GM10248 (cell line): ENCODE data around the gene SERPINB2.
"Not testable (repeated sequence)": the region's sequence is repeated elsewhere in the genome, so short reads cannot be mapped to it uniquely, and the experiment has no call there.

ENCODE experiments used
- CTCF ChIA-PET: fragments of 300-600 bp; sonication (Branson Sonifier 250); formaldehyde crosslinking; extraction: SDS; loops from one replicate; lab custom pipeline; 2021; ENCODE audit warnings: antibody characterized with exemption; lab: Yijun Ruan, JAX
- POLR2A ChIA-PET: fragments of 350-650 bp; sonication (Branson Sonifier 250); formaldehyde crosslinking; extraction: SDS; loops from one replicate; lab custom pipeline; 2020; ENCODE audit warnings: antibody characterized with exemption; lab: Yijun Ruan, JAX
- DNase-seq: peaks from one replicate; pipeline ENCODE4 v3.0.0; 2012; ENCODE audit errors: extremely low spot score
- TF ChIP-seq, protein P1 (sequence below): IDR thresholded peaks from 2 replicates; pipeline ENCODE4 v1.5.1; 2012; ENCODE audit warnings: mild to moderate bottlenecking, low read depth; ENCODE audit errors: extremely low read depth, missing control alignments, control extremely low read depth

SERPINB2 gene

DNA sequence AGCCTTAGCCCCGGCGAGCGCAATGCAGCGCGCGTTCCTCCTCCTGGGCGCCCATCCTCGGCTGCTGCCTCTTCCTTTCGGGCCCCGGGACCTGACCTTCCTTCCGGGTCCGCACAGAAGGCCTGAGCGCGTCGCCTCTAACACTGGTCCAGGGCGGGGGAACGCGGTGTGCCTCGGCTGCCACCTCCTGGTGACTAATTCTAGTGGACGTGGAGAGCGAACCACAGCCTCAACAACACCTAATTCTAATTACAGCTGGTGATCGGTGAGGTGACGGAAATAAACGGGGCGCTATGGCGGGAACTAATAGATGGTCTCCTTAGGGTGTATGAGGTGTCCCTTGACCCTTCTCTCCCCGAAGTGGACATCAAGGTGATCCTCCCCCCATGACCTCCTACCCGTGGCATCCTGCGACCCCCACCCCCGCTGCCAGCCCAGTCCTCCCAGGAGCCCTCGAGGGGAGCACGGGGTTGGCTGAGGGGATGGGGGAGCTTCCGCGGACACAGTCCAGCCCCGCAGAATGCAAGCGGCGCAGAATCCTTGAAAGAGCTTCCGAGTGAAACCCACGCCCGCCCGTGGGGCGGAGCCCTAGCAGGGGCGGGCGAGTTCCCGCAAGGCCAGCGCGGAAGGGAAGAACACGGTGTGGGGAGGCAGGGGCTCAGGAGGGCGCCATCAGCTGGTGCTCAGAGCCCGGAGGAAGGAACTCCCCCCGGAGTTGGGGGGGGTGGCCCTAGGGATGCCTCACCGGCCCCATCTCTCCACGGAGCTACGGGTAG lies 48.8 kb downstream of the SERPINB2 start:
- peak; percentile 88 for DNase-seq
- CTCF ChIA-PET, result interaction anchor here (0.7 to 6.6 kb wide), 51 partner anchors 9 to 422 kb away, joined by 3 to 83 read pairs (median 6); partner anchors contain the start of genes HMSD, SERPINB10 and SERPINB2
- TF ChIP-seq, protein P1, sequence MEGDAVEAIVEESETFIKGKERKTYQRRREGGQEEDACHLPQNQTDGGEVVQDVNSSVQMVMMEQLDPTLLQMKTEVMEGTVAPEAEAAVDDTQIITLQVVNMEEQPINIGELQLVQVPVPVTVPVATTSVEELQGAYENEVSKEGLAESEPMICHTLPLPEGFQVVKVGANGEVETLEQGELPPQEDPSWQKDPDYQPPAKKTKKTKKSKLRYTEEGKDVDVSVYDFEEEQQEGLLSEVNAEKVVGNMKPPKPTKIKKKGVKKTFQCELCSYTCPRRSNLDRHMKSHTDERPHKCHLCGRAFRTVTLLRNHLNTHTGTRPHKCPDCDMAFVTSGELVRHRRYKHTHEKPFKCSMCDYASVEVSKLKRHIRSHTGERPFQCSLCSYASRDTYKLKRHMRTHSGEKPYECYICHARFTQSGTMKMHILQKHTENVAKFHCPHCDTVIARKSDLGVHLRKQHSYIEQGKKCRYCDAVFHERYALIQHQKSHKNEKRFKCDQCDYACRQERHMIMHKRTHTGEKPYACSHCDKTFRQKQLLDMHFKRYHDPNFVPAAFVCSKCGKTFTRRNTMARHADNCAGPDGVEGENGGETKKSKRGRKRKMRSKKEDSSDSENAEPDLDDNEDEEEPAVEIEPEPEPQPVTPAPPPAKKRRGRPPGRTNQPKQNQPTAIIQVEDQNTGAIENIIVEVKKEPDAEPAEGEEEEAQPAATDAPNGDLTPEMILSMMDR, result peak; percentile 74
- POLR2A ChIA-PET, result interaction anchor here (0.6 kb wide), 1 partner anchor 34 kb away, joined by 3 read pairs; no protein-coding TSS in a partner anchor

DNA sequence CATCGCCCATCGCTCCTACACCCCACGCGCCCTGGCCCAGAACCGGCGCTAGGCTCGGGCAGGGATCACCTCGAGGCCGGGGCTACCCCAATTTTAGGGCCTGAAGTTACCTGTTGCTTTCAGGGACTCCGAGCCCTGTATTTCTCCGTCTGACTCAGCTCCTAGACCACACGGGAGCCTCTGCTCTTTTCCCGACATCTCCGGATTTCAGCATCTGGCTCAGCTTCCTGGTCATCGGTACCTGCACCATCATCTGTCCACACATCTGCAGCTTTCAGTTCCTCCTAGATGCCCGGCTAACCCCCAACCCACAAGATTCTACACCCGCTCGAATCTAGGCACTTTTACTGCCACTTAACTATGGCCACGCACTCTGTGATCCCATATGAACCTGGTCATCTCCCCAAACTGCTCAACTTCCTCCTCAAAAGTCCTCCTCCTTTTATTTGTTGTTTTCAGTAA lies 49.5 kb downstream of the SERPINB2 start:
- ChIA-PET POLR2A (interaction anchor here (0.6 kb wide), 1 partner anchor 34 kb away, joined by 3 read pairs; no protein-coding TSS in a partner anchor), CTCF (interaction anchor here (0.7 to 6.6 kb wide), 45 partner anchors 9 to 422 kb away, joined by 3 to 83 read pairs (median 6); partner anchors contain the start of genes HMSD, SERPINB10 and SERPINB2)
- DNase-seq, result no peak
- TF ChIP-seq, protein P1, result no peak

DNA sequence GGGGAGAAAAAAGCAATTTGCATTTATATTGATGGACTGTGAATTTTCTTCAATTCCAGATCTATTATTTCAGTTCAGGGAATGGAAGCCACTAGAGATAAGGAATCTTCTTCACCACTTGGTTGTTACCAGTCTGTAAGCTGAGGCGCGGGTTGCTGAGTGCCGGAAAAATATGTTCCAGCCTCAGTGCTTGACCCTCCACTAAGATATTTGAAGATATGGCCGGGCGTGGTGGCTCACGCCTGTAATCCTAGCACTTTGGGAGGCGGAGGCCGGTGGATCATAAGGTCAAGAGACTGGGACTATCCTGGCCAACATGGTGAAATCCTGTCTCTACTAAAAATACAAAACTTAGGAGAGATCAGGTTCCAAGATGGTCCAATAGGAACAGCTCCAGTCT lies 52.5 kb downstream of the SERPINB2 start:
- DNase-seq, result no peak
- TF ChIP-seq, protein P1, result no peak
- POLR2A ChIA-PET, result no interaction called here
- CTCF ChIA-PET, result no interaction called here

DNA sequence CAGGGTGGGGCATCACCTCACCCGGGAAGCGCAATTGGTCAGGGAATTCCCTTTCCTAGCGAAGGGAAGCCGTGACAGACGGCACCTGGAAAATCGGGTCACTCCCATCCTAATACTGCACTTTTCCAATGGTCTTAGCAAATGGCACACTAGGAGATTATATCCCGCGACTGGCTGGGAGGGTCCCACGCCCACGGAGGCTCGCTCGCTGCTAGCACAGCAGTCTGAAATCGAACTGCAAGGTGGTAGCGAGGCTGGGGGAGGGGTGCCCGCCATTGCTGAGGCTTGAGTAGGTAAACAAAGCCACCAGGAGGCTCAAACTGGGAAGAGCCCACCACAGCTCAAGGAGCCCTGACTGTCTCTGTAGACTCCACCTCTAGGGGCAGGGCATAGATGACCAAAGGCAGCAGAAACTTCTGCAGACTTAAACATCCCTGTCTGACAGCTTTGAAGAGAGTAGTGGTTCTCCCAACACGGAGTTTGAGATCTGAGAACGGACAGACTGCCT lies 53.1 kb downstream of the SERPINB2 start:
- POLR2A ChIA-PET, DNase-seq: not testable (repeated sequence)
- CTCF ChIA-PET, result interaction anchor here (1.2 to 1.3 kb wide), 2 partner anchors 11 to 23 kb away, joined by 4 read pairs; no protein-coding TSS in a partner anchor

DNA sequence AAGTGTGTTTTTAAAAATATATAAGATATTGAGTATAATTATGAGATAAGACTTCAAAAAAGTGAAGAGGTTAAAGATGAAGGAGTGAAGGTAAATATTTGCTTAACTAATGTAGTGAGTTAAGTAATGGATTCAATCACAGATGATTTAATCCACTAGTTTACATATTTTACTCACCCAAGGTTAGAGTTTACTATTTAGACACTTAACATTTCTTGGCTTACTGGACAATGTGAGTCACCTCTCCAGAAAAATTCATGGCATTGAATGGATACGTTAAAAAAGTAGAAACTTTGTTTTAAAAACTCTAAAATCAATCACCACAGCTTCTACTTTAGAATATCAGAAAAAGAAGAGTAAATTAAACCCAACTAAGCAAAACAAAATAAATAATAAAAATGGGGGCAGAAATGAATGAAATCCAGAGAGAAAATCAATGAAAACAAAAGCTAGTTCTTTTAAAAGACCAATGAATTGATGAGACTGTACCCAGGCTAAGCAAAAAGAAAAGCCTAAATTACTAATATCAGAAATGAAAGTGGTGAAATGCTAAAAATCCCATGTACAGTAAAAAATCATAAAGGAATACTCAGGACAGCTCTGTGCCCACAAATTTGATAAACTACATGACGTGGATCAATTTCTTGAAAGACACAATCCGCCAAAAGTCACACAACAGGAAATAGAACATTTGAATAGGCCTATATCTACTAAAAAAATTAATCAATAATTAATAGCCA lies 59.7 kb downstream of the SERPINB2 start:
- DNase-seq, result no peak
- TF ChIP-seq, protein P1, result no peak
- POLR2A ChIA-PET, result no interaction called here
- CTCF ChIA-PET, result interaction anchor here (3.9 kb wide), 1 partner anchor 10 kb away, joined by 26 read pairs; no protein-coding TSS in a partner anchor

DNA sequence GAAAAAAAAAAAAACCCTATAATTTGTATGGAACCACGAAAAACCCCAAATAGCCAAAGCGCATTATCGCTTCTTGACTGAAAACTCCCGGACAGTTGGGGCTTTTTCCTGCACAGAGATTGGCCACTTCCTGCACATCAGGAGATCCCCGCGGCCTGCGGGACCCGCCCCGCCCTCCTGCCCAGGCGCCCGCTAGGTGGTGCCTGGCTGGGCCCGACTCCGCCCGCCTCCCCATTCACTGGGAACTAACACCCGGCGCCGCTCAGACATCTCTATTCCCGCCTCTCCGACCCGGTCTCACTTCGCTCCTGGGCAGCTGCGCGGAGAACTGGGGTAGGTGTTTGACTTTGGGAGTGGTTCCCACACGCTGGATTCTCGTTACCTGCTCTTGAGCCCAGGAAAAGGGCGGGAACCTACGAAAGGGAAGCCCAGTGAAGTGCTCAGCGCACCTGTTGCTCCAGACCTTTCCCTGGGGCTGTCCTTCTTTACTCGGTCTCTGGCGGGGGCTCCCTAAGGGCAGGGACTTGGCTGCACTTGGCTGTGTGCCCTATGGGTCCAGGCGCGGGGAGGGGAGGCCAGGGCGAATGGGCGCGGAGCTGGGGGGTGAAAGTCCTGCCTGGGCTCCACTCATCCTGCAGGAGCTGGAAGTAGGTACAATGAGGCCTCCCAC lies 61.7 kb downstream of the SERPINB2 start, which contains the start of gene HMSD:
Gene HMSD, plus strand, starts transcription at position 234 of the 670 bp plus-strand sequence. CDS start 4,155 bp downstream, outside the sequence.
- TF ChIP-seq, protein P1, result peak; percentile 40
- POLR2A ChIA-PET, result interaction anchor here (0.7 kb wide), 1 partner anchor 21 kb away, joined by 3 read pairs; no protein-coding TSS in a partner anchor
- CTCF ChIA-PET, result interaction anchor here (1.3 to 3.9 kb wide), 4 partner anchors 12 to 125 kb away, joined by 3 to 34 read pairs (median 8); no protein-coding TSS in a partner anchor
- peak; percentile 83 for DNase-seq
